GM18858 (cell line): ENCODE results near the gene ELMOD3.
"Not testable (repeated sequence)": the region's sequence is repeated elsewhere in the genome, so short reads cannot be mapped to it uniquely, and the experiment has no call there.

Experiments used
- ATAC-seq: cut with Tn5 transposase; IDR thresholded peaks from one replicate; pipeline ENCODE4 v1.9.1; 2021; ENCODE audit not compliant: unreplicated experiment

The ELMOD3 gene

DNA sequence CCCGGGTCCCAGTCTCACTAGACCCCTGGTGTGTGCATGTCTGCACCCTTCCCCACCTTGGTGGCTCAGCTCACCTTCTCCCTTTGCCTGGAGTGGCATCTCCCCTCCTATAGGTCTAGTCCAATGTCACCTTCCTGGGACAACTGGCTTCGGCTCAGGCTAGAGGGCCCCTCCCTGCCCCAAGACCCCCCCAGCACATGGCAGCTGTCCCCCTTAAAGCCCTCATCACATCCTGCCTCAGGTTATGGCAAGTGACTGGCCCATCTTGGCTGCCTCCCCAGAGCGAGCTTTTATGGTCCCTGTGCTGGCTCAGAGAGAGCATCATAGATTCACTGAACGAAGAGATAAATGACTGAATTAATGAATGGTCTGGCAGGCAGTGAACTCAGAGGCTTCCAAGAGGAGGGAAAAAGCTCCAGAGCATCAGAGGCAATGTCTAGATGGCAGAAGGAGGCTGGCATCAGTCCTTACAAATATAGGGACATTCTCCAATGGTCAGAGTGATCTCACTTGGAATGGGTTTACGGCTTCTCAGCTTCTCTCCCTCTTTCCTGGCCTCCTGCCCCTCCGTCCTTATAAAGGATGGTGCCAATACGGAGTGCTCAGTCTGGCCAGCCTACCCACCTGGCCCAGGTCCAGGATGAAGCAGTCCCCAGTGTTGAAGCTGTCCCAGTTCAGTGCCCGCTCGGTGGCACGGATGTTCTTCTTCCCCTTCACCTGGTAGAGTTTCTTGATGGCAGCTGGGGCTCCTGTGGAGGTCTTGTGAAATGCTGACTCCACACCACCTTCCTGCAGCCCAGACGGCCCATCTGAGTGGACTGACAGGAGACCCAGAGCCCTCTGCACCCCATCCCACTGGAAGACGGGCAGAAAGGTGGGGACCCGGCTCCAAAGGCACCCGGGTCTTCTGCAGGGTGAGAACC is 46.2 kb downstream of the ELMOD3 start:
- ATAC-seq, result no peak

DNA sequence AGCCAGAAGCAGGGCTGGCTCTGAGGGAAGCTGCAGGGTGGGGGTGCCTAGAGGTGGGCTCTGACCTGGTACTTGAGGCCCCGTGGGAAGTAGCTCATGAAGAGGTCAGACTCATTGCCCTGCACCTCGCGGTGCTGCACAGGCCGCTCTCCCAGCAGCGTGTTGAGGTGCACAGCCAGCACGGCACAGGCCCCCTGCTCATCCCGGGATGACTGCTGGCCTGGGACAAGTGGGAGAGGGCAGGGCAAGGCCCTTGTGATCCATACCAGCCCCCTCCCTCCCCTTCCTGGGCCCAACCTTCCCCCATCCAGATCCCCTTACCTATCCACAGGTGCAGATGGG is 46.9 kb downstream of the ELMOD3 start:
- no peak for ATAC-seq

DNA sequence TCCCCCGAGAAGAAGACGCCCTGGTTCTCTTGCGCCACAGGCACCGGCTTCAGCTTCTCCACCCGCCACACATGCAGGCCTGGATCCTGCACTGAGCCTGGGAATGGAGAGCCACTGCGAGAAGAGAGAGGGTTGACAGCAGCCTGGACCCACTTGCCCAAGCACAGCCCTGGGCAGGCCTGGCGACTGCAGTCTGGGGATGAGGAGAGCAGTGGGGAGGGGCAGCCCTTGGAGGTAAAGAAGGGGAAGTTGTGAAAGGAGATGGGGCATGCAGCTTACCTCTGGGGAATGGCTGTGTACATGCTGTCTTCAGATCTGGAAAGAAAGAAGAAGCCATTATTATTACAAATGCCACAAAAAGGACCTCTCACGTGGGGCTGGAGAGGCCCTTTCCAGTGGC is 47.3 kb downstream of the ELMOD3 start:
- ATAC-seq, result no peak

DNA sequence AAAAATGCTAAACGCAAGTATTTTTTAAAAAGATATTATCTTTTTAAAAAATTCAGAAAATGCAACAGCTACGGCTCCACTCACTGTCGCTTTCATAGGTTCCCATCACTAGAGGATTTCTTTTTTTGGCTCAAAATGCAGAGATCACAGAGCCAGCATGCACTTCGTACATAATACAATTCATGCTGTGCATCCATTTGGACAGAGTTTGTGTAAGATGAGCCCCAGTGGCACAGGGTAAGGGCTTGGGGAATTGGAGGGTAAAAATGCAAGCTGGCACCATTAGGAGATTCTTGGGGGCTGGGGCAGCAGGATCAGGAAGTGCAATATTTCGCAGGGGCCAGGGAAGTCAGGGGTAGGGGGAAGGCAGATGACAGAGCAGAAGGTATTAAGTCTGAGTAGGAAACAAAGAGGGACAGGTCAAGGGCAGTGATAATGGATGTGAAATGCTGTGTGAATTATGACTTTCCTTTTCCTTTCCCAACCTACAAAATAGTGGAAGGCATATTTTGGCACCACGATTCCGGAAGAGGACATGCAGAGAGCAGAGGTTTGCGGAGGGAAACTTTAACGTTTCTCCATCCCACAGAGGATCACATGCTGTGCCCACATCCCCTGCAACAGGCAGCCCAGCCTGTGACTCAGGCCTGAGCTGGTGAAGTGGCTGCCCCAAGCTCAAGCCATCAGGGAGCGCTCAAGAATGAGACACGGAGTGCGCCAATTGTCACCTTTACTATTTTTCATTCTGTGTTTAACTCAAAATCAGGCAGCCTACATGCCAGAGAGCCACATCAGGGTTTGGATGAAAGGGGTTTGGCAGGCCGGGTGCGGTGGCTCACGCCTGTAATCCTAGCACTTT is 50.9 kb downstream of the ELMOD3 start:
- peak; percentile 41 for ATAC-seq

DNA sequence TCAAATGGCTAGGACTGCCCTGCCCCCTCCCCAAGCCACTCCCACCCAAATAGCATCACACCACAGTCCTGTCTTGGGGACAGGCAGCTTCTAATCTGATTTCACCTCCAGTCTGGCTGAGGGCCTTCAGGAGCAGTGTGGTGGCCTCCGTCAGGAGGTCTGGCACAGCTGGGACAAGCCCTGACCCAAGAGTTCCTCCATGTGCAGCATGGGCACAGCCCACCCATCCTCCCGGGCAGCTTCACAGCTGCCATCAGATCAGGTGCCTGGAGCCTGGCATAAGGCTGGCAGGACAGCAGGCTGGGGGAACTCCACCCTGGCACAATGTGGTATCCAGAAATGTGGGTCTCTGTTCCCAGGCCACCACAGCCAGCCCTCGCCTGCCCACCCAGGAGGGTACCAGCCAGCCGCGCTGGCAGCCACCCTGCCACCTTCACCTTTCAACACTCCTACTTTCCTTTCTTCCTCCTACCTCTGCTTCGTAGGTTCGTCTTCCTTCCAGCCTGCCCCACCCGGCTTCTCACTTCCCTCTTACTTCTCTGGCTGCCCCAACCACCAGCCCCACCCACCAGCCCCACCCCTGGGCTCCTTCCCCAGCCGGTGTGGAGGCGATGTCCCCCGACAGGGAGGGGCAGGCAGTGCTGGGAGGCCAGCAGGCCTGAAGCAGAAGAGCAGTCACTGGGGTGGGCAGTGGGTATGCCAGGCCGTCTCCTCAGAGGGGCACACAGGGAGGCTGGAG is 55.4 kb downstream of the ELMOD3 start, which contains the start of gene CAPG:
Gene CAPG (minus strand): TSS at position 522 of the 739 bp plus-strand sequence. CDS start 8,221 bp downstream, outside the sequence.
- peak; percentile 30 for ATAC-seq

DNA sequence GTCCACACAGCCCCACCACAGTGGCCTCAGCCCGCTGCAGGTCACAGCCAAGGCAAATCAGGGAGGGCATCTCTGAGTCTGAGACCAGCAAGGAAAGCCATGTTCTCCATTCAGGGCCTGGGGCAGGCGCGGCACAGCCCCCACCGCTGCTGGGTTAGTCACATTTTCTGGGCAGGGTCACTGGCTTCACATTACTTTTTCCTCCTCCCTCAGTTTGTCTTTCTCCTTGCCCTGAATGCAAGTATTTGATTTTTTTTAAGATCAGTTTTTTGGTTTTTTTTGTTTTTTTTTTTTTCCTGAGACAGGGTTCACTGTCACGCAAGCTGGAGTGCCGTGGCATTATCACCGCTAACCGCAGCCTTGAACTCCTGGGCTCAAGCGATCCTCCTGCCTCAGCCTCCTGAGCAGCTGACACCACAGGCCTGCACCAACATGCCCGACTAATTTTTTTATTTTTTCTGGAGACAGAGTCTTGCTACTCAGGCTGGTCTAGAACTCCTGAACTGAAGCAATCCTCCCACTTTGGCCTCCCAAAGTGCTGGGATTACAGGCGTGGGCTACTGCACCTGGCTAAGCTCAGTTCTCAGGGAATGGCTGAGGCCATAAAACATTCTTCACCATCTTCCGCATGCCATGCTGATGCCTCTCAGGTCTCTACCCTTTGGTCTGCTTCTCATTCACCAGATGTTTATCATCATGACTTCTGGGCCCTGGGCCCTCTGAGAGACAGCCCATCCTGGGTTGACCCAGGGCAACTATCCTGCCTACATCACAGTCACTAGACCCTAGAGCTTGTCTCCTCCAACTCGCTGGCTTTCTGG is 56.2 kb downstream of the ELMOD3 start:
- no peak for ATAC-seq

DNA sequence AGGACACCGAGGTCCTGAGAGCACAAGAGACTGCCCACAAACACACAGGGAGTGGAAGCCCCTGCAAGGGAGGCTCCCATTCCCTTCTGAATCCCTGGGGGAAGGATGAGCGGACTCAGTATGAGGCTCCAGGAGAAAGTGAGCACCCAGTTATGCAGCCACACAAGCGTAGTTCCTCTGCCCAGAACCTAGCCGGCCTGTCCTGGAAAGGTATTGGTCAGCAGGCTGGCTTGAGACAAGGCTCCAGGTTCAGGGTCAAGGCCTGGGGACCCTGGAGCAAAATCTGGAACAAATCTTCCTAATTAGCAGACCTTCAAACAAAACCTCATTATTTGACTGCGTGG is 56.8 kb downstream of the ELMOD3 start:
- ATAC-seq, result no peak

DNA sequence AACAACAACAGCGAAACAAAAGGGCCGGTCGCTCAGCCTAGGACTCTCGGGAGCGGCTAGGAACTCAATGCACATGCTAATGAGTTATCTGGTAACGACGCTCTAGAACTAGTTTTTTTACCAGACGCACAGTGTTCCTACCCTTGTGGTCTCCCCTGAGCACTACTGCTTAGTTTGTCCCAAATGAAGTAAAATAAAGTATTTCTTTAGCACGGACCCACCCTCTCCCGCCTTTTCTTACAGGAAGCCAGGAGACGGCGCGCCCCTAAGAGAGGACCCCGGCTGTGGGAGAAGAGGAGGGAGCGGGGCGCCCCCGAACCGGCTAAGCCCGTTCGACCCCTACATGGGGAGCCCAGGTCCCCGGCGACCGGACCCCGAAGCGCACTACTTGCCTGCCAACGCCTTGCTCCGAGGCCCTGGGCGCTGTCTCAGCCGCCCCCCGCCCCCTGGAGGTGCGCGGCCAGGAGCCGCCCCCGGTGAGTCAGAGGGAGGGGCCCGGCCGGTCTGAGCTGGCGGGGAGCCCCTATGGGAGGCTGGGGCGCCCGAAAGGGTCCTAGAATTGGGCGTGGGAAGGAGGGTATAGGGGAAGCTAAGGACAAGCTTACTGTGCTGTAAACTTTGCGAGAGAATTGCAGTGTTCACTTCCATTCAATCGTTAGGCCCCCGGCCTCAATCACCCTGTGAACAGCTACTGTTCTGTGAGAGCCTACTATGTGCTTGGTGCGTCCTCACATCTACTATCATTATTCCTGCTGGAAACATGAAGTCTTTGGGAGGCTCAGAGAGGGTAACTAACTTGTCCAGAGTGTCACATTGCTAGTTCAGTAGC is 59.2 kb downstream of the ELMOD3 start:
- ATAC-seq, result no peak

DNA sequence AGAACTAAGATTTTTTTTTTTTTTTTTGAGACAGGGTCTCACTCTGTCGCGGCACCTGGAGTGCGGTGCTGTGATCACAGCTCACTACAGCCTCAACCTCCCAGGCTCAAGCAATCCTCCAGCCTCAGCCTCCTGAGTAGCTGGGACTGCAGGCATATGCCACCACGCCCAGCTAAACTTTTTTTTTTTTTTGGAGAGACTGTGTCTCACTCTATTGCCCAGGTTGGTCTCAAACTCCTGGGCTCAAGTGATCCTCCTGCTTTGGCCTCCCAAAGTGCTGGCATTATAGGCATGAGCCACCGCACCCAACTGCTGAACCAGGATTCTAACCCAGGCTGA is 59.8 kb downstream of the ELMOD3 start:
- ATAC-seq, result not testable (repeated sequence)

DNA sequence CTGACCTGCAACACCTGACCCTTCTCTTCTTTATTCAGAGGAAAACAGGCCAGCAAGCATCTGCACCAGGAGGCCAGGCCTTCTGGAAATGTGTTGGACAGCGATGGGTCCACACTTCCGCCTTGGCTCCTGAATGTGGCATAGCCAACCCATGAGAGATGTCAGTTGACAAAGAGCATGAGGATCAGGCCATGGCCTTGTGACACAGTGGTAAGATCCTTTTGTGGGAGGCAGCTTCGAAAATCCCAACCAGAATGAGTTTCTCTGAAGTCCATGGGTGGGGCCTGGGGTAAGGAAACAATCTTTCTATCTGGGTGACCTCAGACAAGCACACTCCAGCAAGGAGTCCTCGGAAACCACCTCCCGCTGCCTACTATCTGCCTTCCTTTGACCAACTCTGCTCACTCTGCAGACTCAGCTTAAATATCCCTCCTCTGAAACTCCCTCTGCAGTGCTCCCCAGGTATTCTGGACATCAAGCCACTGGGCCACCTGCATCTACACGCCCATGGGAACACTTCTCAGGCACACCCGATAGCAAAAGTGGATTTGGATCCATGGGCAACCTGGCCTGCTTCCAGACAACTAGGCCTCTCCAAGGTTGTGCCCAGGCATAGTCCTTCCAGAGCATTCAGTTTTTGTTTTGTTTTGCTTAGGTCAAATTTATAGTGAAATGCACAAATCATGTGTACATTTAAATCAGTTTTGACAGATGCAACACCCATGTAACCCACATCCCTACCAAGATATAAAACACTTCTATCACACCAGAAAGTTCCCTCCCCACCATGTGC is 60.4 kb downstream of the ELMOD3 start:
- no peak for ATAC-seq

DNA sequence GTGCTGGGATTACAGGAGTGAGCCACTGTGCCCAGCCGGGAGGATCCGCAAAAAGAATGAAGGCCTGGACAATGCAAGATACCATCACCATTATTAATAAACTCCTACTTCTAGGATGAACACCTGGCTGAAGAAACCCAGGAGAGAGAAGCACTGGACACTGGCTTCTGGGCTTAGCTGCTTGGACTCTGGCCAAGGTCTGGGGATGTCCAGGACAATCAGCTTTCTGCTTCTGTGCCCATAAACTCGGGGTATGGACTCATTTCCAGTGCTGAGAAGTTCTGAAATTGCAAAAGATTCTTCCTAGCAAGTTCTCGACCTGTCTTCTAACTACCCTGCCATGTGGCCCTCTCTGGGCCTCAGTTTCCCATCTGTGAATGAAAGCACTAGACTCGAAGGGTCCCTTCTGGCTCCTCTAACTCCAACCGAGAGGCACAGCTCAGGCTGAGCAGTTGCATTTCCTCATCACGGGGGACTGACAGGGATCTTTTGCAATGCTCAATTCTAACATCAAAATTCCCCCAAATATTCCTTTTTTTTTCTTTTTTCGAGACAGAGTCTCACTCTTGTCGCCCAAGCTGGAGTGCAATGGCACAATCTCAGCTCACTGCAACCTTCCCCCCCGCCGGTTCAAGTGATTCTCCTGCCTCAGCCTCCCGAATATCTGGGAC is 61.5 kb downstream of the ELMOD3 start:
- ATAC-seq, result no peak

DNA sequence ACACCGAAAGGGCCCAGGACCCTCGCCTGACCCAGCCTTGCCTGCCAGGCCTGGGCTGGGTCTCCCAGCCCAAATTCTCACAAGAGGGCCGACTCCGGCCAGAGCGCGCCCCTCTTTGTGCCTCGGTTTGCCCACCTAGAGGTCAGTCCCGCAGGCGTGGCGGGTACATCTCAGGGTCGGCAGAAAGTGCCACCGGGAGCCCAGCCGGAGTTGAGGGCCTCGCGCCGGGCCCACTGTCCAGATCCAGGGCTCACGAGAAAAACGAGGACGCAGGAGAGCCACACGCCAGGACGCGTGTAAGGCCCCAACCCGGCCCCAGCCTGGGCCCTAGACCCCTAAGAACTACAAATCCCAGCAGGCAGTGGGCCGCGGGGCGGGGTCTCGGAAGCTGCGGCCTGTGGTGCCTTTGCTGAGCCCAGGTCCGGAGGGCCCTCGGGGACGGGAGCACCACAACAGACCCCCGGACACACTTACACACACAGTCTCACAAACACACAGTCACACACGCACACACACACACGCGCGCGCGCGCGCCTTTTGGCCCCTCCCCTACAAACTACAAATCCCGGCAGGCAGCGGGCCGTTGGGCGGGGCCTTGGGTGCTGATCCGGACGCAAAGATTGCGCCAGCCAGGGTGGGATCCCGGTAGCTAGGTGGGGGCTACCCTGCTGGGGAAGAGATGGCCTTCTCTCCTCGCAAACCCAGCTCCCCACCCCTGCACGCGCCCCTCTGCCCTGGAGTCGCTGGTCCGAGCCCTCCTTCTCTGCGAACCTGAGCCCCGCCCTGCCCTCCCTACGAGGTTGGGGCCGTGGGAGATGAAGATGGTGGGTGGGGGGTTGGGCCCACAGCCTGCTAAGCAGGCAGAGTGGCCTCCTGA is 63.8 kb downstream of the ELMOD3 start, which contains the start of gene SH2D6:
Gene SH2D6 (plus strand): TSS at position 583 of the 877 bp plus-strand sequence. CDS start 10,752 bp downstream, outside the sequence.
- ATAC-seq, result peak; percentile 74

DNA sequence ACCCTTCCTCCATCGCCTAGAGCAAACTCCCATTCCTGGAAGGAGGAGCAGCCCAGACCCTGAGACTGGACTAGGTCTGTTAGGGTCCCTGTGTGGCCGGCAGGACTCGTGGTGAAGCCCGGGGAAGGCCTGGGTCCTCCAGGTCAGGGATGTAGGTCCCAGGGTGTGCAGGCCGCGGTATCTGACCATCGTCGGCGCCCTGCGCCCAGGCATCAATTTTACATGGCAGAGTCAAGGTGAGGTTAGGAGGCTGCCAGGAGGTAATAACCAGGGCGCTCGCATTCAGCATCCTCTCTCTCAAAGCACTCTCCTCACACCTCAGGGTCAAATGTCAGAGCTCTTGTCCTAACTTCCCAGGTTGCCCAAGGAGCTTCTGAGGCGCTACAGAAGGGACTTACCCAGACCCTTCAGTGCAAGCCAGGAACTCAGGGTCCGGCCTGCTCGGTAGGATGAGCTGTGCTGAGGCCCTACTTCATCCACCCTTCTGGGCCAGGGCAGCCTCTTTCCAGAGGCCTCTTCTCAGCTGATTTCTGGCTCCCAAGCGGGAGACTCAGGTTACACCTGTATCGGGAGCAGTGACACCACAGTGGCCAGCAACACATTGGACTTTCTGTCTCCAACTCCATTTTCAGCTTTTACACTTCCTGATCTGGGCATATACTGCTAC is 64.6 kb downstream of the ELMOD3 start:
- no peak for ATAC-seq

DNA sequence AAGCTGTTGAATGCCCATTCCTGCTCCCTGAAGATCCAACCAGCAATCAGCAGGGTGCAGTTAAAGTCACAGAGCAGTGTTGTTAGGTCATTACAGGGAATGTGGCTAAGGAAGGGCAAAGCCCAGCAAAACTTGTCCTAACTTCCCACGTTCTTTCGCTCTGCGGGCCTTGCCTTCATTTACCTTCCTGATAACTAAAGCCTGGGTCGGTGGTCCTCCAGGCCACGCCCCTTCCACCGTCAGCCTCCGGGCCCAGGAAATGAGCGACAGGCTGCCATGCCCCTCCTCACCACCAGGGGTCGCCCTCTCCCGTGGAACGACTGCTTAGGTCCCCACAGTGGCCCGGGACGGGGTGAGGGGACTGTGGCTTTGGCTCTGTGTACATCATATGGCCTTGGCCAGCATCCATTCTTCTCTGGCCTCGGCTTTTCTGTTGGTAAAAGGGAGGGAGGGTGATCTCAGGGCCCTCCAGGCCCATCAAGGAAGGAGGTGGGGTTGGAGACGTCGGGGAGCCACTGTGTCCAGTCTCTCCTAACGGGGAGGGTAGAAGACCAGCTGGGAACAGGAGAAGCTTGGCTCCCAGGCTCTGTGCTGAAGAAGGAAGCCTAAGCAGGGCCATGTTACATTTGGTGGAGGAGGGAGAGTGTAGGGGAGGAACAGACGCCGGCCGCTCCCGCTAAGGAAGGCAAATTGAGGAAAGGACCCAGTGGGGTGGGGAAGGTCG is 66.1 kb downstream of the ELMOD3 start:
- peak; percentile 45 for ATAC-seq

DNA sequence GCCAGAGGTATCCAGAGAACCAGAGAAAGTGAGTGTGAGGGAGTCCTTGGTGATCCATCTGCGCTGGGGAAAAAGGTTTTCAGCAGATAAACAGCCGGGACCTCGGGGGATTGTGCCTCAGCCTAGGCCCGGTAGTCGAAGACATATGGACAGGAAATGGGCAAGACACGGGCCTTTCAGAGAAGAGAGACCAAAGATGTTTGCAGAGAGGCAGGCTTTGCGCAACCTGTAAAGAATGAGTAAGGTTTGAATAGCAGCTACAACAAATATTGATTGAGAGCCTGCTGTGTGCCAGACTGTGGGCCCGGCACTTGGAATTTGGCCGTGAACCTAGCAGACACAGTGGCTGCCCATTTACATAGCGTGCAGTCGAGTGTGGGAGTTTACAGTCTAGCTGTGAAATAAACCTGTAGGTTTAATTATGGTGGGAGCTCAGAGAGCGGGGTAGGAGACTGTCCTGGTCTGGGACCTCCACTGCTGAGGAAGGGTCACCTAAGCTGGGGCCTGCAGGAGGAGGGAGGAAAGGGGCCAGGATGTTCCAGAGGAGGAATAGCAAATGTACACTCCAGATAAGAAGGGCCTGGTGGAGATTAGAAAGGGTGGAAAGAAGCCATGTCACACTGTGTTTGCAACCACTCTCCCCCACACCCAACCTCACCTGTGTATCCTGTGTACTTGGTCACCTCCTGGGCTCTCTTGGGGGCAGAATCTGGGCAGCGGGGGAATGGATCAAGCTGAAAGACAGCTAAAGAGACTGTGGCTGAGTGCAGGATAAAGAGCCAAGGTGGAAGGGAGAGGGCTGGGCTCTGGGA is 66.9 kb downstream of the ELMOD3 start:
- no peak for ATAC-seq
